H1 (cell line): Measurements from ENCODE around the gene AGAP3. TPM values are rescaled to one million over a fixed set of nuclear protein-coding genes. Genes with fewer than 3 reads are reported as not detected.

Source experiments
- CTCF ChIA-PET: fragments of 300-600 bp; sonication (Branson Sonifier 250); formaldehyde crosslinking; loops from one replicate; lab custom pipeline; 2021; ENCODE audit not compliant: partially characterized antibody; lab: Charles Lee
- POLR2A ChIA-PET: fragments of 300-600 bp; sonication (Branson Sonifier 250); formaldehyde crosslinking; loops from one replicate; lab custom pipeline; 2021; ENCODE audit warnings: inconsistent platforms; ENCODE audit not compliant: partially characterized antibody; lab: Charles Lee
- DNase-seq, 2 experiments: peaks; one replicate each; pipeline versions ENCODE4 v3.0.0 to v3.0.0-alpha.2; 2010 to 2022; ENCODE audit warnings: low spot score in 2 of 2, low read depth in 1 of 2, mixed read lengths in 1 of 2
- FAIRE-seq: peaks from 2 replicates; lab custom pipeline; 2011; peaks lifted over from hg19 to GRCh38; lab: Jason Lieb, UNC
- H2AFZ ChIP-seq: 2 replicates; pipeline ENCODE4 v1.8.1; 2012; ENCODE audit warnings: low read length, inconsistent platforms
- H2AK5ac ChIP-seq: 2 replicates; pipeline ENCODE4 v1.6.1; 2013; ENCODE audit warnings: low read depth, low read length
- H2BK120ac ChIP-seq: replicated peaks from 2 replicates; pipeline ENCODE3; 2013; ENCODE audit warnings: low read depth, low read length, inconsistent platforms
- H2BK12ac ChIP-seq: 2 replicates; pipeline ENCODE4 v1.6.1; 2013; ENCODE audit warnings: low read depth, low read length
- H2BK15ac ChIP-seq: 2 replicates; pipeline ENCODE4 v1.6.1; 2013; ENCODE audit warnings: low read length
- H2BK20ac ChIP-seq: 2 replicates; pipeline ENCODE4 v1.6.1; 2013; ENCODE audit warnings: low read length
- H2BK5ac ChIP-seq: 2 replicates; pipeline ENCODE4 v1.6.1; 2013; ENCODE audit warnings: low read depth, low read length
- H3K14ac ChIP-seq: 2 replicates; pipeline ENCODE4 v1.6.1; 2013; ENCODE audit warnings: inconsistent platforms; ENCODE audit not compliant: insufficient read length
- H3K18ac ChIP-seq: 2 replicates; pipeline ENCODE4 v1.6.1; 2013; ENCODE audit warnings: low read length; ENCODE audit errors: extremely low read depth
- H3K23ac ChIP-seq: 2 replicates; pipeline ENCODE4 v1.6.1; 2013; ENCODE audit warnings: inconsistent platforms; ENCODE audit not compliant: insufficient read length
- H3K23me2 ChIP-seq: 2 replicates; pipeline ENCODE4 v1.6.1; 2013; ENCODE audit warnings: low read depth, low read length
- H3K27ac ChIP-seq: 2 replicates; pipeline ENCODE4 v1.6.1; 2011; ENCODE audit warnings: low read depth, low read length, inconsistent platforms
- H3K27me3 ChIP-seq, 4 experiments: replicated peaks in 1 of 4; 1 replicate in 1 of 4; 2 replicates in 3 of 4; pipeline versions ENCODE4 v1.6.1 to v1.8.1; 2011 to 2013; ENCODE audit warnings: low read length in 3 of 4, mild to moderate bottlenecking in 3 of 4, inconsistent platforms in 2 of 4, mixed read lengths in 2 of 4, moderate library complexity in 1 of 4; ENCODE audit not compliant: control insufficient read depth in 3 of 4, insufficient read depth in 3 of 4; ENCODE audit errors: extremely low read depth in 1 of 4
- H3K36me3 ChIP-seq, 4 experiments: 2 replicates each; pipeline versions ENCODE4 v1.6.1 to v1.8.1; 2011 to 2013; ENCODE audit warnings: mild to moderate bottlenecking in 4 of 4, low read length in 3 of 4, moderate library complexity in 2 of 4, control low read depth in 1 of 4, inconsistent platforms in 1 of 4; ENCODE audit not compliant: insufficient read depth in 4 of 4, control insufficient read depth in 2 of 4
- H3K4ac ChIP-seq: replicated peaks from 2 replicates; pipeline ENCODE3; 2013; ENCODE audit warnings: low read length, low read depth, mixed read lengths, inconsistent platforms; ENCODE audit not compliant: insufficient read length
- H3K4me1 ChIP-seq, 4 experiments: replicated peaks in 1 of 4; 1 replicate in 1 of 4; 2 replicates in 3 of 4; pipeline versions ENCODE4 v1.6.1 to v1.8.1; 2011 to 2013; ENCODE audit warnings: low read length in 3 of 4, inconsistent platforms in 2 of 4, mixed read lengths in 1 of 4; ENCODE audit not compliant: insufficient read depth in 4 of 4, control insufficient read depth in 3 of 4
- H3K4me2 ChIP-seq, 2 experiments: 2 replicates each; pipeline versions ENCODE4 v1.6.1 to v1.8.1; 2011 to 2013; ENCODE audit warnings: low read depth in 2 of 2, low read length in 2 of 2, control low read depth in 1 of 2, inconsistent platforms in 1 of 2, mild to moderate bottlenecking in 1 of 2; ENCODE audit not compliant: insufficient read depth in 1 of 2
- H3K4me3 ChIP-seq, 4 experiments: fragments of 200-600, 300-600 bp in 1 of 4; sonication (generic), shearing (Covaris generic), sonication (Bioruptor Twin) in 1 of 4; 2 replicates each; pipeline versions ENCODE4 v1.5.1 to v1.8.1; 2011 to 2016; ENCODE audit warnings: low read length in 4 of 4, low read depth in 3 of 4, control low read depth in 2 of 4, inconsistent platforms in 2 of 4, mild to moderate bottlenecking in 2 of 4, mixed read lengths in 1 of 4, moderate library complexity in 1 of 4; ENCODE audit not compliant: insufficient read depth in 2 of 4; ENCODE audit errors: extremely low read depth in 1 of 4
- H3K56ac ChIP-seq: replicated peaks from 2 replicates; pipeline ENCODE3; 2013; ENCODE audit warnings: low read depth, mild to moderate bottlenecking, mixed read lengths, low read length, inconsistent platforms; ENCODE audit not compliant: insufficient read length
- H3K79me1 ChIP-seq: 2 replicates; pipeline ENCODE4 v1.6.1; 2013; ENCODE audit warnings: low read depth, low read length, control low read depth
- H3K79me2 ChIP-seq, 2 experiments: 2 replicates each; pipeline versions ENCODE4 v1.6.1 to v1.8.1; 2012 to 2013; ENCODE audit warnings: low read length in 2 of 2, mild to moderate bottlenecking in 2 of 2, inconsistent platforms in 1 of 2; ENCODE audit not compliant: insufficient read depth in 2 of 2, control insufficient read depth in 1 of 2
- H3K9ac ChIP-seq, 4 experiments: replicated peaks in 1 of 4; 1 replicate in 1 of 4; 2 replicates in 3 of 4; pipeline versions ENCODE4 v1.6.1 to v1.8.1; 2011 to 2013; ENCODE audit warnings: low read depth in 3 of 4, low read length in 3 of 4, control low read depth in 2 of 4, mild to moderate bottlenecking in 2 of 4, moderate library complexity in 2 of 4, inconsistent platforms in 1 of 4; ENCODE audit errors: extremely low read depth in 1 of 4
- H3K9me3 ChIP-seq, 2 experiments: 2 replicates each; pipeline versions ENCODE4 v1.6.1 to v1.8.1; 2012 to 2013; ENCODE audit warnings: mild to moderate bottlenecking in 2 of 2, moderate library complexity in 2 of 2, control low read depth in 1 of 2, inconsistent platforms in 1 of 2, low read depth in 1 of 2, low read length in 1 of 2, mixed read lengths in 1 of 2; ENCODE audit not compliant: insufficient read depth in 2 of 2
- H4K20me1 ChIP-seq, 2 experiments: replicated peaks in 1 of 2; 2 replicates each; pipeline versions ENCODE3 to v1.8.1; 2011 to 2013; ENCODE audit warnings: inconsistent platforms in 2 of 2, low read length in 2 of 2, mild to moderate bottlenecking in 1 of 2; ENCODE audit not compliant: insufficient read depth in 2 of 2, control insufficient read depth in 1 of 2
- H4K5ac ChIP-seq: 2 replicates; pipeline ENCODE4 v1.6.1; 2013; ENCODE audit warnings: low read length, low read depth, mixed read lengths, inconsistent platforms; ENCODE audit not compliant: insufficient read length
- H4K8ac ChIP-seq: 2 replicates; pipeline ENCODE4 v1.8.0; 2013; ENCODE audit warnings: mild to moderate bottlenecking, moderate library complexity, low read length, inconsistent platforms; ENCODE audit not compliant: insufficient read depth; ENCODE audit errors: extremely low read depth
- H4K91ac ChIP-seq: replicated peaks from 2 replicates; pipeline ENCODE3; 2013; ENCODE audit warnings: low read length, mixed read lengths, inconsistent platforms; ENCODE audit not compliant: insufficient read length
- FOSL1 ChIP-seq: IDR thresholded peaks from 2 replicates; pipeline ENCODE4 v1.6.1; 2011; ENCODE audit warnings: mild to moderate bottlenecking, low read depth, low read length, moderate library complexity; ENCODE audit not compliant: insufficient read depth
- MAFK ChIP-seq: IDR thresholded peaks from 2 replicates; pipeline ENCODE4 v1.6.1; 2012; ENCODE audit warnings: low read depth, mild to moderate bottlenecking, improper control_type of control experiment, low read length
- POU5F1 ChIP-seq: IDR thresholded peaks from 2 replicates; pipeline ENCODE4 v1.6.1; 2011; ENCODE audit warnings: low read depth, mild to moderate bottlenecking, low read length, moderate library complexity
- RNF2 ChIP-seq: fragments of 200-900, 300-1000 bp; sonication (generic); IDR thresholded peaks from 2 replicates; pipeline ENCODE4 v1.7.1; 2016; ENCODE audit warnings: borderline replicate concordance, low read depth, mild to moderate bottlenecking, antibody characterized with exemption, low read length; ENCODE audit not compliant: poor library complexity, severe bottlenecking; ENCODE audit errors: missing control alignments
- RXRA ChIP-seq: IDR thresholded peaks from 2 replicates; pipeline ENCODE4 v1.6.1; 2011; ENCODE audit warnings: low read depth, mild to moderate bottlenecking, low read length, moderate library complexity; ENCODE audit not compliant: insufficient read depth
- SIN3A ChIP-seq, 2 experiments: IDR thresholded peaks in 1 of 2; conservative IDR thresholded peaks in 1 of 2; 2 replicates each; pipeline ENCODE4 v1.6.1; 2011 to 2012; ENCODE audit warnings: low read length in 2 of 2, improper control_type of control experiment in 1 of 2, low read depth in 1 of 2, mild to moderate bottlenecking in 1 of 2
- SIRT6 ChIP-seq: IDR thresholded peaks from one replicate; pipeline ENCODE4 v1.7.1; 2012; ENCODE audit warnings: low read length, inconsistent platforms
- SP1 ChIP-seq: IDR thresholded peaks from 2 replicates; pipeline ENCODE4 v1.6.1; 2011; ENCODE audit warnings: low read depth, low read length
- TEAD4 ChIP-seq: IDR thresholded peaks from 2 replicates; pipeline ENCODE4 v1.6.1; 2012; ENCODE audit warnings: low read depth, low read length, inconsistent platforms, mixed read lengths
- YY1 ChIP-seq: IDR thresholded peaks from 2 replicates; pipeline ENCODE4 v1.6.1; 2011; ENCODE audit warnings: low read depth, mild to moderate bottlenecking, low read length
- WGBS, 2 experiments: shearing (Covaris generic) in 1 of 2; methylation state at CpG; one replicate each; pipeline versions ENCODE4 v1.1.6 to v1.1.7; 2013 to 2015; ENCODE audit warnings: low lambda C conversion rate in 2 of 2, mixed read lengths in 2 of 2, inconsistent platforms in 1 of 2, low coverage in 1 of 2, missing lambda C conversion rate in 1 of 2; ENCODE audit not compliant: insufficient replicate concordance in 2 of 2, insufficient coverage in 1 of 2, insufficient read length in 1 of 2; ENCODE audit errors: extremely low coverage in 1 of 2, missing lambda C conversion rate in 1 of 2; 5-methylcytosine and 5-hydroxymethylcytosine counted together
- polyA plus RNA-seq, 7 experiments: library from polyadenylated mRNA; depleted of rRNA in 3 of 7; stranded (reverse) in 5 of 7; unstranded in 2 of 7; fragments of >200 nt in 5 of 7; fragments of 200-250 nt in 2 of 7; gene quantifications; 1 replicate in 5 of 7; 2 replicates in 1 of 7; 4 replicates in 1 of 7; pipeline versions ENCODE4 v1.2.1 to v1.2.3, GENCODE V29; 2011 to 2013; ENCODE audit warnings: missing spikeins in 2 of 7, mixed read lengths in 2 of 7
- total RNA-seq: library from RNA; stranded (reverse); fragmentation: NEBNext Ultra II Directional; extraction: Animal tissue kit (Norgen Biotek cat#: 25700); gene quantifications from 2 replicates; pipeline ENCODE4 v1.2.1, GENCODE V29; 2021

AGAP3 gene
- total and polyA plus RNA-seq, 2 of the 8 experiments (the other 6 are each of a cell fraction or from before 2014, with no cell fraction given), result 66.4 to 120 TPM

DNA sequence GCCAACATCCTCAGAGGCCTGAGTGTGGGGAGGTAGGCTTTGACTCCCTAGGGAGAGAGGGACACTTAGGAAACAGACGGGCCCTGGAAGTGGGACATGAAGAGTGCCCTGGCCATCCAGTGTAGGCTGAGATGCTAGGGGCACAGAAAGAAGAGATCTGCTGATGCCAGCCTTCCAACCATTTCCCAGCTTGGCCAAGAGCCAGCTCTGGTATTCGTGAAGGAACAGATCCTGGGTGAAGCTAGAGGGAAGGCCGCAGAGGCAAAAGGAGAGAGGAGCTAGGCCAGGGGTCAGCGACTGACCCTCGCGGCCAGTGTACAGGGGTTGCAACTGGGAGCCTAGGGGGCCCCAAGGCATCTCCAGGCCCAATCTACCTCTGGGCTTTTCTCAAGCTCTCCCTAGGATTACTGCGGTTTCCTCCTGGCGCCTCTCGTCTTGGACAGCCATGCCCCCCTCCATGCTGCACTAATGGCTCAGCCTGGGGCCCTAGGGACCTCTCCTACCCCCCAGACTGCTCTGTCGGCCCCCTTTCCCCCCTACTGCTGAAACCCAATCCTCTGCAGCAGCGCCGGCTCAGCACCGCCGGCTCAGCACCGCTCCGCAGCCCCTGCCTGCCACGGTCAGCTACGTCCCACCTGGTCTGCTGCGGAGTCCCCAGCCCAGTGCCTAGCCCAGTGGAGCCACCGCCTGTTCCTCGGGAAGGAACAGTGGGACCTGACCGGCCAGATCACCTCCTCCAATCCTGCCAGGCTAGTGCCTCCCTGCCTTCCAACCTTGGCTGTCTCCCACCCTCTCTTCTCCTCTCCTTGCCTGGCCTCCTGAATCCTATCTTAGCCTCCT is 38.1 kb upstream of the AGAP3 start, which contains the start of gene ASIC3:
ASIC3 (plus strand) TSS at position 556 of the 840 bp plus-strand sequence. CDS start 355 bp downstream, outside the sequence.
- Histone ChIP-seq H3K27ac (no peak within 1 kb of the TSS), H3K36me3 (no peaks in the 10 kb centered on the region), H2BK12ac (no peak within 1 kb of the TSS; the same call in 1 of the 2 replicates), H2BK5ac (no peak within 1 kb of the TSS), H4K5ac (no peak within 1 kb of the TSS), H3K4me3 (no peak within 1 kb of the TSS), H4K91ac (no peak within 1 kb of the TSS), H3K4ac (no peak within 1 kb of the TSS), H3K79me2 (no peaks in the 10 kb centered on the region), H3K56ac (no peak within 1 kb of the TSS), H3K23ac (no peak within 1 kb of the TSS), H4K20me1 (peaks cover 2 to 14% of the 10 kb centered on the region in 2 experiments), H2BK15ac (no peak within 1 kb of the TSS; the same call in 1 of the 2 replicates), H3K4me2 (no peak within 1 kb of the TSS), H4K8ac (no peak within 1 kb of the TSS), H2AFZ (no peak within 1 kb of the TSS), H3K9ac (no peak within 1 kb of the TSS), H3K27me3 (peaks cover 4 to 33% (median 24%) of the 10 kb centered on the region in 4 experiments), H3K23me2 (peaks cover 3% of the 10 kb centered on the region; the same call in 1 of the 2 replicates), H3K4me1 (peaks cover 0 to 8% (median 4%) of the 10 kb centered on the region in 4 experiments; a peak in 3 of 7 replicates), H3K79me1 (no peaks in the 10 kb centered on the region), H3K9me3 (no peaks in the 10 kb centered on the region), H3K14ac (no peak within 1 kb of the TSS), H2AK5ac (no peak within 1 kb of the TSS), H2BK120ac (no peak within 1 kb of the TSS), H3K18ac (no peak within 1 kb of the TSS), H2BK20ac (no peak within 1 kb of the TSS)
- ChIA-PET CTCF (interaction anchor here (0.7 to 3.6 kb wide), 9 partner anchors 9 to 63 kb away, joined by 3 to 14 read pairs (median 3); partner anchors contain the start of gene CDK5), POLR2A (interaction anchor here (0.5 to 1.8 kb wide), 5 partner anchors 8 to 267 kb away, joined by 3 to 4 read pairs (median 4); partner anchors contain the start of gene FASTK)
- DNase-seq (no peak), FAIRE-seq (no peak)
- WGBS, 2 experiments, result 91% methylated on average over 21 of the region's 22 CpGs; no CpG with 5 or more reads in 1 of the 2 experiments
- TF ChIP-seq SIRT6 (no peak), MAFK (no peak), RXRA (no peak), SIN3A (conservative IDR thresholded peaks at IDR 0.05 in 1 of 2, IDR thresholded peaks at IDR 0.05 in 1 of 2; ENCODE audit: low read depth in 1 of 2, low read length in 2 of 2) (no peak), SP1 (no peak), POU5F1 (no peak), RNF2 (no peak), YY1 (no peak), FOSL1 (no peak), TEAD4 (no peak)
